Keratinocyte (primary cell): ENCODE measurements around the gene ANO7. TPM values are rescaled to one million over a fixed set of nuclear protein-coding genes. Genes with fewer than 3 reads are reported as not detected.

Experiments used
- DNase-seq: peaks from one replicate; pipeline ENCODE4 v3.0.0-alpha.2; 2011; ENCODE audit warnings: low read depth, missing footprints, low spot score
- FAIRE-seq: peaks from 2 replicates; lab custom pipeline; 2011; peaks lifted over from hg19 to GRCh38; lab: Jason Lieb, UNC
- H2AFZ ChIP-seq: 2 replicates; pipeline ENCODE4 v1.6.0; 2012; ENCODE audit warnings: low read length, control low read depth, inconsistent platforms; ENCODE audit not compliant: control insufficient read depth
- H3K27ac ChIP-seq: 2 replicates; pipeline ENCODE4 v1.5.1; 2011; ENCODE audit warnings: low read length; ENCODE audit not compliant: control insufficient read depth, insufficient read depth
- H3K27me3 ChIP-seq: 3 replicates; pipeline ENCODE4 v1.6.0; 2011; ENCODE audit warnings: low read length; ENCODE audit not compliant: control insufficient read depth, insufficient read depth; ENCODE audit errors: extremely low read depth
- H3K36me3 ChIP-seq, 2 experiments: 2 replicates in 1 of 2; 3 replicates in 1 of 2; pipeline ENCODE4 v1.5.1; 2011; ENCODE audit warnings: low read length in 2 of 2, mild to moderate bottlenecking in 1 of 2; ENCODE audit not compliant: control insufficient read depth in 2 of 2, insufficient read depth in 2 of 2; ENCODE audit errors: extremely low read depth in 1 of 2
- H3K4me1 ChIP-seq: 3 replicates; pipeline ENCODE4 v1.5.1; 2011; ENCODE audit warnings: low read length; ENCODE audit not compliant: control insufficient read depth, insufficient read depth; ENCODE audit errors: extremely low read depth
- H3K4me2 ChIP-seq: 3 replicates; pipeline ENCODE4 v1.6.0; 2011; ENCODE audit warnings: low read depth, low read length; ENCODE audit not compliant: control insufficient read depth, insufficient read depth; ENCODE audit errors: extremely low read depth
- H3K4me3 ChIP-seq, 3 experiments: fragments of 200-600 bp in 1 of 3; sonication (generic) in 1 of 3; 2 replicates in 2 of 3; 3 replicates in 1 of 3; pipeline ENCODE4 v1.5.1; 2011 to 2016; ENCODE audit warnings: low read length in 3 of 3, mild to moderate bottlenecking in 3 of 3, control low read depth in 2 of 3, inconsistent platforms in 1 of 3, low read depth in 1 of 3, mixed read lengths in 1 of 3, mixed run types in 1 of 3, moderate library complexity in 1 of 3; ENCODE audit not compliant: control insufficient read depth in 2 of 3, insufficient read depth in 2 of 3; ENCODE audit errors: extremely low read depth in 1 of 3
- H3K79me2 ChIP-seq: 2 replicates; pipeline ENCODE4 v1.6.0; 2012; ENCODE audit warnings: low read length; ENCODE audit not compliant: control insufficient read depth, insufficient read depth
- H3K9ac ChIP-seq: 3 replicates; pipeline ENCODE4 v1.6.0; 2011; ENCODE audit warnings: low read length; ENCODE audit not compliant: control insufficient read depth, insufficient read depth; ENCODE audit errors: extremely low read depth
- H3K9me1 ChIP-seq: 3 replicates; pipeline ENCODE4 v1.6.0; 2011; ENCODE audit warnings: low read length; ENCODE audit not compliant: control insufficient read depth, insufficient read depth; ENCODE audit errors: extremely low read depth
- H3K9me3 ChIP-seq: 2 replicates; pipeline ENCODE4 v1.5.1; 2012; ENCODE audit warnings: low read depth, low read length; ENCODE audit not compliant: control insufficient read depth
- H4K20me1 ChIP-seq: 3 replicates; pipeline ENCODE4 v1.6.0; 2011; ENCODE audit warnings: low read length; ENCODE audit not compliant: control insufficient read depth, insufficient read depth; ENCODE audit errors: extremely low read depth
- EZH2 ChIP-seq: IDR thresholded peaks from one replicate; pipeline ENCODE4 v1.6.1; 2012; ENCODE audit warnings: inconsistent platforms, mild to moderate bottlenecking, low read length, moderate library complexity
- dilution Hi-C: fragments of 300-500 bp; cut with MboI; formaldehyde crosslinking; loops from one replicate; pipeline ENCODE4 v1.7.0; 2020; ENCODE audit warnings: low sequenced_read_pairs; ENCODE audit not compliant: extremely low pct_ligation_motif_present
- polyA plus RNA-seq, 5 experiments: library from polyadenylated mRNA; depleted of rRNA in 3 of 5; stranded (reverse) in 3 of 5; stranded (forward) in 1 of 5; unstranded in 1 of 5; fragments of >200 nt; gene quantifications; 1 replicate in 1 of 5; 2 replicates in 3 of 5; 3 replicates in 1 of 5; pipeline versions ENCODE4 v1.2.1 to v1.2.3, GENCODE V29; 2011 to 2012; ENCODE audit warnings: missing spikeins in 2 of 5, low read depth in 1 of 5, low replicate concordance in 1 of 5
- TF ChIP-seq, protein P1 (sequence below), 3 experiments: IDR thresholded peaks in 1 of 3; conservative IDR thresholded peaks in 1 of 3; optimal IDR thresholded peaks in 1 of 3; 2 replicates in 2 of 3; 3 replicates in 1 of 3; pipeline versions ENCODE3 to v1.5.1; 2011; ENCODE audit warnings: low read length in 3 of 3, mild to moderate bottlenecking in 3 of 3, moderate library complexity in 2 of 3, control low read depth in 1 of 3, inconsistent platforms in 1 of 3; ENCODE audit not compliant: insufficient read depth in 2 of 3; ENCODE audit errors: extremely low read depth in 1 of 3

The ANO7 gene
- polyA plus RNA-seq, 1 donor (not counting 4 experiments of a cell fraction or from before 2014, with no cell fraction given), result 0.14 TPM

GRCh38 chr2:241238693-241239198 is 50.3 kb downstream of the ANO7 start:
- Histone ChIP-seq H3K36me3 (peaks cover 59 to 74% of the 10 kb centered on the region in 2 experiments), H3K9me1 (no peaks in the 10 kb centered on the region), H3K4me1 (no peaks in the 10 kb centered on the region), H3K4me2 (no peak overlapping the region), H3K79me2 (peaks cover 9% of the 10 kb centered on the region), H4K20me1 (peaks cover 7% of the 10 kb centered on the region), H3K4me3 (no peak overlapping the region), H3K9me3 (no peaks in the 10 kb centered on the region), H3K27ac (no peak overlapping the region), H2AFZ (no peak overlapping the region), H3K27me3 (no peaks in the 10 kb centered on the region), H3K9ac (no peak overlapping the region)
- dilution Hi-C loops, result no loop called here
- FAIRE-seq, result no peak
- TF ChIP-seq EZH2, result no peak
- TF ChIP-seq, protein P1, sequence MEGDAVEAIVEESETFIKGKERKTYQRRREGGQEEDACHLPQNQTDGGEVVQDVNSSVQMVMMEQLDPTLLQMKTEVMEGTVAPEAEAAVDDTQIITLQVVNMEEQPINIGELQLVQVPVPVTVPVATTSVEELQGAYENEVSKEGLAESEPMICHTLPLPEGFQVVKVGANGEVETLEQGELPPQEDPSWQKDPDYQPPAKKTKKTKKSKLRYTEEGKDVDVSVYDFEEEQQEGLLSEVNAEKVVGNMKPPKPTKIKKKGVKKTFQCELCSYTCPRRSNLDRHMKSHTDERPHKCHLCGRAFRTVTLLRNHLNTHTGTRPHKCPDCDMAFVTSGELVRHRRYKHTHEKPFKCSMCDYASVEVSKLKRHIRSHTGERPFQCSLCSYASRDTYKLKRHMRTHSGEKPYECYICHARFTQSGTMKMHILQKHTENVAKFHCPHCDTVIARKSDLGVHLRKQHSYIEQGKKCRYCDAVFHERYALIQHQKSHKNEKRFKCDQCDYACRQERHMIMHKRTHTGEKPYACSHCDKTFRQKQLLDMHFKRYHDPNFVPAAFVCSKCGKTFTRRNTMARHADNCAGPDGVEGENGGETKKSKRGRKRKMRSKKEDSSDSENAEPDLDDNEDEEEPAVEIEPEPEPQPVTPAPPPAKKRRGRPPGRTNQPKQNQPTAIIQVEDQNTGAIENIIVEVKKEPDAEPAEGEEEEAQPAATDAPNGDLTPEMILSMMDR (optimal IDR thresholded peaks at IDR 0.05 in 1 of 3, IDR thresholded peaks at IDR 0.05 in 1 of 3, conservative IDR thresholded peaks at IDR 0.05 in 1 of 3; ENCODE audit: extremely low read depth in 1 of 3, insufficient read depth in 2 of 3, low read length in 3 of 3), result no peak
- no peak for DNase-seq

GRCh38 chr2:241239552-241240202 is 51.2 kb downstream of the ANO7 start:
- TF ChIP-seq EZH2, result no peak
- TF ChIP-seq, protein P1 (optimal IDR thresholded peaks at IDR 0.05 in 1 of 3, IDR thresholded peaks at IDR 0.05 in 1 of 3, conservative IDR thresholded peaks at IDR 0.05 in 1 of 3; ENCODE audit: extremely low read depth in 1 of 3, insufficient read depth in 2 of 3, low read length in 3 of 3), result no peak
- Histone ChIP-seq H3K9ac (no peak overlapping the region), H2AFZ (no peak overlapping the region), H3K4me1 (no peaks in the 10 kb centered on the region), H3K27ac (no peak overlapping the region), H3K9me1 (no peaks in the 10 kb centered on the region), H3K4me3 (no peak overlapping the region), H4K20me1 (peaks cover 4% of the 10 kb centered on the region), H3K79me2 (peaks cover 12% of the 10 kb centered on the region), H3K4me2 (no peak overlapping the region), H3K36me3 (peaks cover 56 to 71% of the 10 kb centered on the region in 2 experiments), H3K9me3 (no peaks in the 10 kb centered on the region), H3K27me3 (no peaks in the 10 kb centered on the region)
- FAIRE-seq (no peak), DNase-seq (no peak)
- dilution Hi-C loops, result no loop called here
